GM18868 (cell line): ENCODE measurements around the gene PLEKHA5.

Source experiments
- ATAC-seq: cut with Tn5 transposase; IDR thresholded peaks from one replicate; pipeline ENCODE4 v1.9.1; 2021; ENCODE audit warnings: mild to moderate bottlenecking, moderate library complexity; ENCODE audit not compliant: unreplicated experiment

PLEKHA5 gene

DNA sequence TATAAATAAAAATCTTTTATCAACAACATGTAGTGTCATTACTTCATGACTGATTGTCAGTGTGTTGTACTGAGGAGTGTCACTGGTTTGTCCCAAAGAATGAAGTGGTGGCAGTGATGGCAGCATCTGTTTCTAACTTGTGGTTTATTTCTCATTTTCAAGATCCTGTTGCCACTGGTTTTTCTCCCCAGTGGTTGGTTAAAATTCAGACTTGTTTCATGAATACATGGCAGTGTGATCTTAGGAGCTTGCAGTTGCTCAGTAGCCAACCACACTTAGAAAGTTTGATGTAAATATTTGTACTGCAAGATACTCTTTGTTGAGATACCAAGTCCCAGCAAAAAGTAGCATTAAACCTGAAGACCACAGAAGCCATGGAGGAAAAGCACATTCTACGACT lies 69.8 kb downstream of the PLEKHA5 start:
- no peak for ATAC-seq

DNA sequence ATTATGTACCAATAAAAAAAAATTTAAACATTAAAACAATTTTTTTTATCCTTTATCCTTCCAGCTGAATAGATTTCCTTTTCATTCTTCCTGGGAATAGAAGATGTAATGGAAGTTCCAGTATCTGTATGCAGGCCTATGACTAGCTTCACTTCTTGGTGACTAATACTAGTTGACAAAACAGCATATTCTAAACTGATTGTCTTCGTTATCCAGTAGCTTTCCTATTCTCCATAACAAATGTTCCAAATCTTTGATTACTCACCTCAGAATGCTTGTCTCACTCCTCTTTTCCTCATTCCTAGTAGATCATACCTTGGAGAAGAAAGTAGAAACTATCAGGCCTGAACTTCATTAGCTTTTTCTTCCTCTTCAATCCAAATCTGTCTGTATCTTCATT lies 70.7 kb downstream of the PLEKHA5 start:
- ATAC-seq: no peak

DNA sequence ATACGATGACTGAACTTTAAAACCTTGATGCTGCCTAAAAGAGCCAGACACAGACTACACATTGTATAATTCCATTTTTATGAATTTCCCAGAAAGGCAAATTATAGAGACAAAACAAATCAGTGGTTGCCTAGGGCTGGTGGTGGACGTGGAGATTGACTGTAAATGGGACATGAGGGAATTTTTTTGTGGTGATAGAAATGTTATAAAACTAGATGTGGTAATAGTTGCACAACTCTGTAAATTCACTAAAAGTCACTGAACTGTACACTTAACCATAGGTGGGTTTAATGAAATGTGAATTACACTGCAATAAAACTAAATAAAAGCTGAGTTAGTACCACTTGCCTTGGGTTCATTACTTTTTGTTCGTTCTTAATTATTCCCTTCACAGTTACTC lies 72.1 kb downstream of the PLEKHA5 start:
- ATAC-seq: no peak

DNA sequence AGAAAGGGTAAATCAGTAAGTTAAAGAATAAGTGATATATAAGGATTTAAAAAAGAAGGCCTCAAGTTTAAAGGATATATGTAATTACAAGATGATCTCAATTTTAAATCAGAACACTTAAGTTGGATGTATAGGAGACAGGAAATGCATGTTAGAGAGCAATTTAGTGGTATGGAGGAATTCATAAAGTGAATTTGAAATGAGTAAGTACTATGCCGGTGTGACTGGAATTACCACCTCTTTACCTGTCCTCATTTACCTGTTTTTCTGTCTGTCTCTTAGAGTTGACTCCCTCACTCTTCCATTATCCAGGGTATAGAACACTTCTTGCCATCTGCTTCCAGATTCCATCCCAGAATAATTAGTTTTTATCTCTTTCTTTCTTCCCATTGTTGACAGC lies 73.5 kb downstream of the PLEKHA5 start:
- ATAC-seq: no peak

DNA sequence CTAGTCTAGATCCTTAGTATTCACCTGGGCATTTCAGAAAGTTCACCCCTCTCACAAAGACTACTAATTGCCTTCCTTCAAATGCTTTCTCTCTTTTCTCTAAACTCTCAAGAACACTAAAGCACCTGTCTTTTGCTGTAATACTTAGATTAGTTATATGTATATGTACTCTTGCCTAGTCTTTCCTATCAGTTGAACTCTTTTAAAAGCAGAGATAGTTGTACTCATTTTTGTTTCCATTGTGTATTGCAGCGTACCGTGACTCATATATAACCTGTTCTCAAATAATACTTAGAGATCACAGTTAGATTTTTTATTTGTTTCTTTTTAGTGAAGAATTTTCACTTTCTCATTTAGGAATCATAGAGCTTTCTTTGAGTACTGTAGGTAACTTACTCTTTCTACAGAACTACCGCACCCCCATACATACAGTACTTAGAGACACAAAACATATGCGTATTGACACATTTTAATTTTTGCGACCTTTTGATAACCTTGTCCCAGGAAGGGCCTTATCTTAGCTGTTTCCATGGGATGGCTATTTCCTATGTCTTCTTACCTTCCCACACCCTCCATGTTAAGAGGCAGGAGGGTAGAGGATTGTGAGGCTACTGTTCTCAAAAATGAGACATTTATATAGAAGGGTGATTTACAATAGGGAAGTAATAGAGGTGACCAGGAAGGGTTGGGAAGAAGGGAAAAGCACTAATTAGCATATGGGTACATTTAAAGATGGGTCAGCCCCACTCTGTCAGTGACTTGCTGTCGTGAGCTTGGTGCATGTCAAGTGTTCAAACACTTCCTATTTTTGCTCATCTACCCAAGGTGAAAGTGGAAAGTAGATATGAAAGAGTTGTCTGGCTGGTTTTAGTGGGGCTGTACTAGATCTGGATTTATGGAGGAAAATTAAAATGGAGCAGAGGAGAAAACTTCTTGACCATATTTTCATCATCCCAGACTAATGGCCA lies 74.3 kb downstream of the PLEKHA5 start:
- ATAC-seq: no peak

DNA sequence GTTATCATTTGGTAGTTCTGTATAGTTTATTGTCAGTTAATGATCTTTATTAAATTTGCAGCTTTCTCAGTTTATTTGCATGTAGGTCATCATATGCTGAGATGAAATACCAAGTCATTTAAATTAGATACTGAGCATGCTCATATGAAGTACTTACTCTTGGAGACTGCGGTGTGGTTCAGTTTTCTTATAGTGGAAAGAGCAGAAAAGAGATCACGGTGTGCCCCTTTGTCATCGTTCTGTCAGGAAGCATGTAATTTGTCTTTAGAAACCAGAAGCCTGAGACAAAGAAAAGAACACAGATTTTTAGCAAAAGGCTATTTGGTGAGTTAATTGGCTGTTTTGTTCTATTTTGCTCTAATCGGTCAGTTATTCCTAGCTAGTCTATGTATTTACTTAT lies 75.6 kb downstream of the PLEKHA5 start:
- ATAC-seq: no peak

DNA sequence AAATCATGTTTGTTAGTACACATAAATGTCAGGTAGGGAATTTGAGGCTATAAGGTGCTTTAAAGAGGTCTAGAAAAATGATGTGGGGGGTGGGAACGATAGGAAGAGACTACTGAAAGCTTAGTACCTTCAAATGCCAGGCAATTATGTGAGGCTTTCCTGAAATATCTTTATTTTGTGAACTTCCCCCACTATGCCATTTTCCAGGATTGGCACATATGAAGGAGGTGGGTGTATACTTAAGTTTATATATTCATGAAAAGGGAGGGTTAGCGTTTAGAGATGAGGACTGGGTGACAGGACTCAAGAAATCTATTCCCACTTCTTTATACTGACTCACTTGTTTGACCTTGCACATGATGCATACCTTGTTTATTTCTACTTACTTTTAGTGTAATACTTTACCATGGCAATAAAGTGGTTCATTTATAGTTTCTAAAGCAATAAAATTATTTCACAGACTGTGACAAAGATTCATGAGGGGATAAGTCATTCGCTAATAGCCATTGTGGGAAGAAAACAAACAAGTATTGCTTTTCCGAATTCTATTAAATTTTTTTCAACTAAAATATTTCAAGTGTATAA lies 77.1 kb downstream of the PLEKHA5 start:
- no peak for ATAC-seq

DNA sequence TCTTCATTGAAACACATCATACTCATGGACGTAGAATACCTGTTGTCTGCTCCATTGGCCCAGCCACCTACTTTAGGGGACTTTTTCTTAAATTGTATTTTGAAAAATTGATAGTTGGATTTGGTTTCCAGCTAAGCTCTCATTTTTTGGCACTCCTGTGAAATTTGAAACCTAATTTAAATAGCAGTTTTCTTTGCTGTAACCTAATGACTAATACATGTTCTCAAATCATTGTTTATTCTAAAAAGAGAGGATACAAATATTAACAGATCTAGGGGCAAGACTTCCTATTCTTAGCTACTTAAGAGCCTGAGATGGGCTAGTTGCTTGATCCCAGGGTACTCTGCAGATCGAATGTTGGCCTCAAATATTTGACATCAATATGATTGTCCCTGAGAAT lies 78.9 kb downstream of the PLEKHA5 start:
- no peak for ATAC-seq

DNA sequence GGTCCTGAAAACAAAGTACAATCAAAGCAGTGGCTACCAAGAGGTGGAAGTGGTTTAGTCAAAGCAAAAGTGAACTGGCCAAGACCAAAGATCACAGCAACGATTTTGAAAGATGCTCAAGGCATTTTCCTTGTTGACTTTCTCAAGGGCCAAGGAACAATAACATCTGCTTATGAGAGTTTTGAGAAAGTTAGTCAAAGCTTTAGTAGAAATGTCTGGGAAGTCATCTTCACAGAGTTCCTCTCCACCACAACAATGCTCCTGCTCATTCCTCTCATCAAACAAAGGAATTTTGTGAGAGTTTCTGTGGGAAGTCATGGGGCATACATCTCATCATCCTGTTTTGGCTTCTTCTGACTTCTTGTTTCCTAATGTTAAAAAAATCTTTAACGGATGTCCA lies 80.1 kb downstream of the PLEKHA5 start:
- ATAC-seq: no peak

DNA sequence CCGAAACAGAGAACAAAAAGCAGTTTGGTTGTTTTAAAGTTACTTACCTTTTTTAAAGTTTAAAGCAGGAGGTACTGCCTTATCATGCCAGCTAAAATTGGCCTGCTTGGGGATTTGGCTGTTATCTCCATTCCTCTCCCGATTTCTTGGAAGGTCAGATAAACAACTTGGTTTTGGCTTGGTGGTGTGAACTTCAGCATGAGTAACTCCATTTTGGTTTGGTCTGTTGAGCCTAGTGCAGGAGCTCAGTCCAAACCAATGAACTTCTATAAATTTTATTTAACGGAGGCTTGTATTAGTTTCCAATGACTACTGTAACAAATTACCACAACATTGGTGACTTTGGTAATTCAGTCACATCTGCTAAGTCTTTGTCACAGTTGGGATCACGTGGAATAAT lies 82.3 kb downstream of the PLEKHA5 start:
- no peak for ATAC-seq

DNA sequence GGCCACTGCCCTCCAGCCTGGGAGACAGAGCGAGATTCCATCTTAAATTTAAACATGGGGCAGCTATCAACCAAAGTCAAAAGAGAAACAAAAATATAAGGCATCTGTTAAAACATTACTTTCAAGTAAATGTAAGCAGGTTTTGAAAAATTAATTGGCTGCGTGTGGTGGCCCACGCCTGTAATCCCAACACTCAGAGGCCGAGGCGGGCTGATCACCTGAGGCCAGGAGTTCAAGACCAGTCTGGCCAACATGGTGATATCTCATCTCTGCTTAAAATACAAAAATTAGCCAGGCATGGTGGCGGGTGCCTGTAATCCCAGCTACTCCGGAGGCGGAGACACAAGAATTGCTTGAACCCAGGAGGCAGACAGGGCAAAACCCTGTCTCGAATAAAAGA lies 82.7 kb downstream of the PLEKHA5 start:
- no peak for ATAC-seq

DNA sequence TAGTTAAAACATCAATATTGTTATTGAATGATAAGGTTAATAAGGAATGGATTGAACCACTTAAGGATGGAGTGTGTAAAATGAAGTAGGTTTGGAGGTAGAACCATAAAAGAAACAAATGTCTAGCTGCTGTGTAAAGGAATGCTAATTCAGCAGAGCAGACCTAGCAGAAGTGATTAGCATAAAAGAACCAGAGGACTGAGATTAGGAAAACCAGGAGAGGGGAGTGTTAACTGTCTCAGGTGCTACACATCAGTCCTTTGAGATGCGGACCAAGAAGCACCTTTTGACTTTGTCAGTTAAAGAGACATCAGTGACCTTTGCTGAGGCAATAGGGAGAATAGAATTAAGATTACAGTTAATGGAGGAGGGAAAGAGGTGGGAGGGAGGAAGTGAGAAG lies 84.5 kb downstream of the PLEKHA5 start:
- no peak for ATAC-seq

DNA sequence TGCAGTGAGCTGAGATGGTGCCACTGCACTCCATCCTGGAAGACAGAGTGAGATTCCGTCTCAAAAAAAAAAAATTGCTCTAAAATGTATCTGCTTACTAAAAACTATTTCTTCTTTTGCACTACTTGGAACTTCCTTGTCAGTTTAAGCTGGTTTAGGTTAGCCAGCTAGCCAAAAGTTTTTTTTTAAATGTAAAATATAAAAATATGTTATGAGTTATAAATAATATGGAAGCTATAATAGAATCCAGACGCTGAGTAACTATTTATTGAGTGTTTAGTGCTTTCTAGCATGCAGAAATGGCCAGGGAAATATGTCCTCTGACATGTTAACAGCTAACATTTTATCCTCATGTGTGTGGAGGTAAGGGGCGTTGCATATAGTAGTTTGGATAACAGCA lies 85.6 kb downstream of the PLEKHA5 start:
- no peak for ATAC-seq

DNA sequence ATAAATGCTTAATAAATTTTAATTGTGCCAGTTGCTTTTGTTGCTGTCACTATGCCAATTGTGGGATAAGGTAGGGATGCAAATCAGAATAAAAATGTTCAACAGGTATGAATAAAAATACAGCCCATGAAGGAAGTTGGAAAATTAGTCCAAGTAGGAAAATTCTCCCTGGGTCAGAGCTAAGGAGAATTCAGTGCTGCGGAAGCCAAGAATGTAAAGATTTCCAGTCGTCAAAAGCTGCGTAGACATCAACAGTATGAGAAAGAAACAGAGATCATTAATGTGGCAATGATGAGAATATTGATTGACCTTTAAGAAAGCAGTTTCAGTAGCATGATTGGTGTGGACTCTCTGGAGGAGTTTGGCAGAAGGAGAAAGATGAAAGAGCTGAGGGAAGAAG lies 87.9 kb downstream of the PLEKHA5 start:
- no peak for ATAC-seq

DNA sequence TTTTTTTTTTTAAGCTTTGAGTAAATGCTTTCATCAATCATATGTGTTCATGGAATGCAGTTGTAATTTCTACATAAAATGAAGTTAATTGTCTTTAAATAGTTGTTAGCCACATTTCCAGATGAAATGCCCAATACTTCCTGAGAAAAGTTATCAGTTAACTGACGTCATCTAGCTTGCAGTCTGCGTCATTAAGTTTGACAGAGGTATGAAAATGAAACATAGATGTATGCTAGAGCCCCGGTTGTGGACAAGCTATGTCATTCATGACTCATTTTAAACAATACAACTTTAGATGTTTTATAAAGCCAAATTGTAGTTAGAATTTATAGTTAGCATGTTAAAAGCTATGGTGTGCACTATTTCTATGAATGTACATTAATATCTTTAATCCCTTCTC lies 90.7 kb downstream of the PLEKHA5 start:
- no peak for ATAC-seq

DNA sequence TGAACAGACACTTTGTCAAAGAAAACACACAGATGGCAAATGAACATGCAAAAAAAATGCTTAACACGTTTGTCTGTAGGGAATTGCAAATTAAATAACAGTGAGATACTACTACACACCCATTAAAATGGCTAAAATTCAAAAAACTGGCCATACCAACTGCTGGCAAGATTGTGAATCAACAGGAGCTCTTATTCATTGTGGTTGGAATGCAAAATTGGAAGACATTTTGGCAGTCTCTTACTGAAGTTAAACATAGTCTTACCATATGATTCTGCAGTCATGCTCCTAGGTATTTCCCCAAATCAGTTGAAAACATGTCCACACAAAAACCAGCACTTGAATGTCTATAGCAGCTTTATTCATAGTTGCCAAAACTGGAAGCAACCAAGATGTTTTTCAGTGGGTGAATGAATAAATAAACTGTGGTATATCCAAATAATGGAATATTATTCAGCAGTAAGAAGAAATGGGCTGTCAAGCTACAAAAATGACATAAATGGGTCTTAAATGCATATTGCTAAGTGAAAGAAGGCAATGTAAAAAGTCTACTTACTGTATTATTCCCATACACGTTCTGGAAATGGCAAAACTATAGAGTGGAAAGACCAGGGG lies 91.4 kb downstream of the PLEKHA5 start:
- no peak for ATAC-seq

DNA sequence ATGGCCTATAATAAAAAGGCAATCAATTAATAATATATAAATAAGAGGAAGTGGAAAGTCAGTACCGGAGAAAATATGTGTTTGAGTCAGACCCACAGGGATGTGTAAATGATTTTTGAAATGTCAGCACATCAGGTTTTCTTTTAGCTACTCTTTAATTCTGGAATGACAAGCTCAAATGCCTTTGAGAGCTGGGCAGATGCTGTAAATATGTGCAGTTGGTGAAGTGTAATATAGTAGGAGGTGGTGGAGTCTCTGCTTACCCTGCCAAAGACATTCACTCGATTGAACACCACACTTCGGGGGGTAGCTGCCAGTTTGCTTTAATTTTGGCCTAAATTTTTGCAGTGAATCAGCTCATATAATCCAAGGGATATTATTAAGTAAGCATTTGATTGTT lies 93.0 kb downstream of the PLEKHA5 start:
- ATAC-seq: no peak

DNA sequence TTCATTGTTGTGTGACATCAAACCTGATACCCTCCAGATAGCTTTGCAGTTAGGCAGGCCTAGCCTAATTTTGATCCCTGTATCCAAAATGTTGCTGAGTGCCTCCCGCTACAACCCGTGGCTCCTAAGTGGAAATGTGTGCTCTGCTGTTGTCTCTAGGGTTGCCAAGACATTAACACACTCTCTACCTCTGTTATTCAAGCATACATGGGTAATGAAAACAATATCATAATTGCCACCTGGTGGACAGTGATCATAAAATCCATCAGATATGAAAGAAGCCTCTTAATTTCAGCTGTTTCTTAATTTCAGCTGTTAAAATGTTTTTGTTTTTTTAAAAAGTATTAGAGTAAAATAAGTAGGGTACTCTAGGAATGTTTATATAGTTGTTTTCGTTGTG lies 93.5 kb downstream of the PLEKHA5 start:
- ATAC-seq: no peak

DNA sequence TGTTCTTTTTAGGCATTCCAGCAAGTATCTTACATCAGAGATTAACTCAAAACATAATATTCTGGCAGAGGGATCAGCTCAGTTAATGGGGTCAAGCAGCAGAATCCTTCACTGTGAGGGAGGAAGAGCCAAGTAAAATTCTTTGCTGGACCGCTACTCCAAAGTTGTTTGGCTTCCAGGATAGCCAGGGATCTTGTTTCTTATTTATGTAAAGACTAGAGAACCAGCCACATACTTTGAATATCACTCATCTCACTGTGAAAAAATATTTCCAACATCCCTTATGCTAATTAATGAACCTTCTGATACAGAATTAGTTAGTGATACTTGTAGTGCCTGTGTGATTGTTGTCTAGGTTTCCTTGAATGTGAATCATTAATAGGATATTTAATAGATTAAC lies 94.2 kb downstream of the PLEKHA5 start:
- no peak for ATAC-seq

DNA sequence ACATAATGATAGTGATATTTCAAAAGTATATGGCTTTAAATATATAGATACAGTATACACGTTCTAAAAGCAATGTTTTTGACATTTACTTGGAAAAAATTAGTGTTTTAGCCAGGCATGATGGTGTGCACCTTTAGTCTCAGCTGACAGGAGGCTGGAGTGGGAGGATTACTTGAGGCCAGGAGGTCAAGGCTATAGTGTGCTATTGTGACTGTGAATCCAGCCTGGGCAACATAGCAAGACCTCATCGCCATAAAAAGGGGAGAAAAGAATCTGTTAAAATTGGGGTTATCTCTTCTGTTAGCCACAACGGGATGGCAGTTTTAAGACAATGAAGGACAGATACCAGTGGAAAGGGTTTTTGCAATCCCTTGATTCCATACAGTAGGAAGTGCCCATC lies 95.2 kb downstream of the PLEKHA5 start:
- no peak for ATAC-seq

DNA sequence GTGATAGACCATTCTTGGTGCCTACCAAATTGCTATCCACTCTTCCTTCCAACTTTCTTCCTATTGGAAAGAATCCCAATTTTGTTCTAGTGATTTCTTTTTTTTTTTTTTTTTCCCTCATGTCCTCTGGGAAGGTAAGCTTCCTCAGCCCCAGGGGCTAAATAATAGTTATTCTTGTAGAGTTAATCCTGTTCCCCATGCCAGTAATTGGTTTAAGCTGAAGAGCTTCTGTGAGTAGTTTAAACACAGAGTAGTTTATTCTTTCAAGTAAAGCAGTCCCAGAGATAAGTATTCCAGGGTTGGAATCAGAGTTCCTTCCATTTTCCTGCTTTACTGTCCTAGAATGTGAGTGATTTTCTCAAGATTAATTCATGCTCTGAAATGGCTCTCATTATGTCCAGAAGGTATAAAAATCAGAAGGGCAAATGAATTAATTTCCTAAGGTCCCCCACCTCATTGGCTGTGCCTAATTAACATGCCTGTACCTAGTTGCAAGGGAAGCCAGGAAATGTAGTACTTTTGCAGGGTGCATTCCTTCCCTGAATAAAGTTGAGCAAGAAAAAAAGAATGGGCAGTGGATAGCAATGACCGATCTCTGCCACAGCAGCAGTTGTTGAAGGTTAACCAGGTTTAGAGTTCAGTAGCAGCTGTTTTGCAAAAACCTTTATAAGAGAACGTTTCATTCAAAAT lies 97.8 kb downstream of the PLEKHA5 start:
- no peak for ATAC-seq

DNA sequence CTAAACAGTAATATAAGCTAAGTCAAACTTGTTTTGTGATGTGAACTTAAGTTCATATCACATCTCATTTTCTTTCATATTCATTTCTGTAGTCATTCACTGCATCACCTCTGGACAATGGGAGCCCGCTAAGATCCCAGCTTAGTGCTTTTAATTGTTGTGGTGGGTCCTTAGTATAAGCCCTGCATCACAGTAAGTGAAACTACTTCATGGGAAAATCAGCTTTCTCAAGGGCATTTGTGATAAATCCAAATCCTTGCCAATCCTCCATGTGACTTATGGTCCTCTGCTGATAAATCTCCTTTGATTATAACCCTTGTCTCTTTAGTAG lies 98.3 kb downstream of the PLEKHA5 start:
- no peak for ATAC-seq
